GM12878 (cell line): ENCODE measurements around the gene MXRA7. TPM values are rescaled to one million over a fixed set of nuclear protein-coding genes. Genes with fewer than 3 reads are reported as not detected.
A peak's percentile ranks its signal among the peaks of the same experiment; 100 is the strongest.

Experiments
- ATAC-seq: fragments of 200-7000 bp; cut with Tn5 transposase; 3 replicates; pipeline ENCODE4 v1.9.1; 2020; ENCODE audit warnings: mild to moderate bottlenecking, moderate library complexity
- BruUV-seq: library from RNA; stranded (reverse); fragments of 400-500 nt; replicated peaks from 2 replicates; lab custom pipeline; 2021; lab: Mats Ljungman, UMichigan
- CTCF ChIA-PET: fragments of 300-600 bp; sonication (Branson Sonifier 250); formaldehyde crosslinking; extraction: SDS; loops from one replicate; lab custom pipeline; 2021; ENCODE audit warnings: inconsistent platforms; lab: Yijun Ruan, JAX
- POLR2A ChIA-PET: fragments of 350-600 bp; formaldehyde crosslinking; extraction: SDS; loops from one replicate; lab custom pipeline; 2021; ENCODE audit warnings: inconsistent platforms; lab: Charles Lee
- RAD21 ChIA-PET: fragments of 300-600 bp; sonication (Branson Sonifier 250); formaldehyde crosslinking; loops from one replicate; lab custom pipeline; 2023; ENCODE audit warnings: antibody characterized with exemption; ENCODE audit not compliant: unreplicated experiment; lab: Charles Lee
- SMC1A ChIA-PET: fragments of 300-600 bp; sonication (Branson Sonifier 250); formaldehyde crosslinking; loops from one replicate; lab custom pipeline; 2023; ENCODE audit not compliant: unreplicated experiment, uncharacterized antibody; lab: Charles Lee
- DNase-seq: peaks from one replicate; pipeline ENCODE4 v3.0.0-alpha.2; 2011; ENCODE audit warnings: low read depth, low spot score
- FAIRE-seq: peaks from 3 replicates; lab custom pipeline; 2011; peaks lifted over from hg19 to GRCh38; lab: Jason Lieb, UNC
- H2AFZ ChIP-seq: 2 replicates; pipeline ENCODE4 v1.6.0; 2011; ENCODE audit warnings: low read depth, low read length, control low read depth; ENCODE audit not compliant: control insufficient read depth
- H3K27ac ChIP-seq: 2 replicates; pipeline ENCODE4 v1.5.1; 2011; ENCODE audit warnings: control low read depth; ENCODE audit not compliant: control insufficient read depth, insufficient read depth
- H3K27me3 ChIP-seq, 2 experiments: replicated peaks in 1 of 2; 2 replicates each; pipeline versions ENCODE4 v1.6.0 to v1.6.1; 2011; ENCODE audit warnings: low read length in 1 of 2; ENCODE audit not compliant: control insufficient read depth in 2 of 2, insufficient read depth in 2 of 2
- H3K36me3 ChIP-seq, 2 experiments: 2 replicates each; pipeline ENCODE4 v1.5.1; 2011; ENCODE audit warnings: low read length in 1 of 2; ENCODE audit not compliant: control insufficient read depth in 2 of 2, insufficient read depth in 2 of 2
- H3K4me1 ChIP-seq: 2 replicates; pipeline ENCODE4 v1.6.1; 2011; ENCODE audit warnings: mild to moderate bottlenecking, low read length, moderate library complexity, mixed read lengths; ENCODE audit not compliant: control insufficient read depth, insufficient read depth
- H3K4me2 ChIP-seq: 2 replicates; pipeline ENCODE4 v1.6.0; 2011; ENCODE audit warnings: control low read depth; ENCODE audit not compliant: control insufficient read depth, insufficient read depth
- H3K4me3 ChIP-seq: fragments of 200-600 bp; sonication (generic); 2 replicates; pipeline ENCODE4 v1.5.1; 2016
- H3K79me2 ChIP-seq: 2 replicates; pipeline ENCODE4 v1.6.0; 2011; ENCODE audit warnings: low read length; ENCODE audit not compliant: control insufficient read depth, insufficient read depth
- H3K9ac ChIP-seq: 2 replicates; pipeline ENCODE4 v1.8.0; 2011; ENCODE audit warnings: low read length, control low read depth, mixed read lengths; ENCODE audit not compliant: control insufficient read depth, insufficient read depth
- H3K9me3 ChIP-seq: replicated peaks from 3 replicates; pipeline ENCODE4 v1.5.1; 2011; ENCODE audit warnings: mild to moderate bottlenecking, low read length; ENCODE audit not compliant: control insufficient read depth, insufficient read depth
- H4K20me1 ChIP-seq: 2 replicates; pipeline ENCODE4 v1.6.0; 2011; ENCODE audit not compliant: control insufficient read depth, insufficient read depth
- CEBPB ChIP-seq, 2 experiments: fragments of 150-350 bp in 1 of 2; IDR thresholded peaks; 2 replicates each; pipeline ENCODE4 v1.6.1; 2012 to 2014; ENCODE audit warnings: low read depth in 2 of 2, low read length in 2 of 2, borderline replicate concordance in 1 of 2, inconsistent platforms in 1 of 2
- EED ChIP-seq: sonication (generic); IDR thresholded peaks from 2 replicates; pipeline ENCODE4 v1.6.1; 2016; ENCODE audit warnings: antibody characterized with exemption, low read depth
- IKZF2 ChIP-seq, 2 experiments: fragments of 450-650 bp; IDR thresholded peaks; 2 replicates each; pipeline ENCODE4 v1.6.1; 2017; ENCODE audit warnings: mild to moderate bottlenecking in 2 of 2, moderate library complexity in 2 of 2
- IRF4 ChIP-seq: IDR thresholded peaks from 2 replicates; pipeline ENCODE4 v1.6.1; 2011; ENCODE audit warnings: low read depth, low read length
- JUNB ChIP-seq: IDR thresholded peaks from 2 replicates; pipeline ENCODE4 v1.6.1; 2016; ENCODE audit warnings: antibody characterized with exemption, mild to moderate bottlenecking
- PKNOX1 ChIP-seq: fragments of 450-650 bp; IDR thresholded peaks from 2 replicates; pipeline ENCODE4 v1.6.1; 2016; ENCODE audit warnings: mild to moderate bottlenecking
- PML ChIP-seq: IDR thresholded peaks from 2 replicates; pipeline ENCODE4 v1.6.1; 2012; ENCODE audit warnings: low read length, inconsistent platforms
- RAD21 ChIP-seq: IDR thresholded peaks from 2 replicates; pipeline ENCODE4 v1.6.1; 2011; ENCODE audit warnings: mild to moderate bottlenecking, low read depth, low read length, moderate library complexity; ENCODE audit not compliant: insufficient read depth
- RELB ChIP-seq: fragments of 450-650 bp; IDR thresholded peaks from 2 replicates; pipeline ENCODE4 v1.6.1; 2017; ENCODE audit warnings: low read depth, mild to moderate bottlenecking, moderate library complexity
- RUNX3 ChIP-seq: IDR thresholded peaks from 2 replicates; pipeline ENCODE4 v1.6.1; 2012; ENCODE audit warnings: low read length, inconsistent platforms
- SIX5 ChIP-seq: IDR thresholded peaks from 2 replicates; pipeline ENCODE4 v1.6.1; 2011; ENCODE audit warnings: mild to moderate bottlenecking, low read depth, low read length, moderate library complexity; ENCODE audit not compliant: severe bottlenecking
- SP1 ChIP-seq: IDR thresholded peaks from one replicate; pipeline ENCODE4 v1.6.1; 2011; ENCODE audit warnings: low read depth, low read length
- TARDBP ChIP-seq: IDR thresholded peaks from 2 replicates; pipeline ENCODE4 v1.6.1; 2016; ENCODE audit warnings: borderline replicate concordance
- TCF12 ChIP-seq: IDR thresholded peaks from 2 replicates; pipeline ENCODE4 v1.6.1; 2011; ENCODE audit warnings: low read depth, mild to moderate bottlenecking, low read length
- TCF3 ChIP-seq: IDR thresholded peaks from 2 replicates; pipeline ENCODE4 v1.6.1; 2012; ENCODE audit warnings: low read depth, mild to moderate bottlenecking, low read length, borderline replicate concordance; ENCODE audit not compliant: insufficient read depth
- WRNIP1 ChIP-seq: IDR thresholded peaks from 2 replicates; pipeline ENCODE4 v1.6.1; 2011; ENCODE audit warnings: low read depth, low read length, improper control_type of control experiment, borderline replicate concordance
- YBX1 ChIP-seq: fragments of 450-650 bp; IDR thresholded peaks from 2 replicates; pipeline ENCODE4 v1.6.1; 2016; ENCODE audit warnings: antibody characterized with exemption
- ZNF217 ChIP-seq: fragments of 450-650 bp; IDR thresholded peaks from 2 replicates; pipeline ENCODE4 v1.6.1; 2017; ENCODE audit warnings: antibody characterized with exemption, mild to moderate bottlenecking
- WGBS: methylation state at CpG from one replicate; pipeline ENCODE4 v1.1.6; 2016; ENCODE audit warnings: low lambda C conversion rate; ENCODE audit not compliant: insufficient replicate concordance, insufficient coverage; ENCODE audit errors: missing lambda C conversion rate; 5-methylcytosine and 5-hydroxymethylcytosine counted together
- in situ Hi-C: fragments of 300-500 bp; cut with MboI; formaldehyde crosslinking; loops from 9 replicates; pipeline ENCODE4 v1.14.3; 2018; ENCODE audit warnings: mixed read lengths
- intact Hi-C: fragments of 100-400 bp; cut with micrococcal nuclease; formaldehyde crosslinking; loops from one replicate; pipeline ENCODE4 v1.14.2; 2022; ENCODE audit not compliant: unreplicated experiment
- polyA plus RNA-seq, 11 experiments: library from polyadenylated mRNA; depleted of rRNA in 4 of 11; unstranded in 6 of 11; stranded (reverse) in 5 of 11; fragments of >200 nt; fragmentation: Nextera tagmentation in 4 of 11; fragmentation: Illumina TruSeq in 1 of 11; extraction: Ambion mirVana in 4 of 11; extraction: Trizol in 1 of 11; gene quantifications; 1 replicate in 1 of 11; 2 replicates in 10 of 11; pipeline versions ENCODE4 v1.2.1 to v1.2.3, GENCODE V29; 2011 to 2016; ENCODE audit warnings: inconsistent platforms in 2 of 11, missing spikeins in 2 of 11, low read depth in 1 of 11
- total RNA-seq, 4 experiments: library from RNA; depleted of rRNA in 3 of 4; stranded (reverse); fragments of >200 nt in 3 of 4; fragmentation: Illumina TruSeq in 1 of 4; extraction: Trizol in 1 of 4; gene quantifications; 2 replicates each; pipeline versions ENCODE4 v1.2.1 to v1.2.3, GENCODE V29; 2013 to 2021

MXRA7 gene
- total and polyA plus RNA-seq, 10 of the 15 experiments (the other 5 are each of a cell fraction or from before 2014, with no cell fraction given), result 0.03 to 2.0 (median 0.33) TPM

GRCh38 chr17:76697702-76698465 is 12.9 kb downstream of the MXRA7 start (continued):
- TF ChIP-seq PKNOX1, result no peak
- TF ChIP-seq, all 136 proteins: peak for 0

GRCh38 chr17:76696763-76697701 is 13.7 kb downstream of the MXRA7 start:
- H3K27ac ChIP-seq, result no peak overlapping the region
- no peaks in the 10 kb centered on the region for H3K79me2 ChIP-seq
- H3K4me1 ChIP-seq, result peaks cover 22% of the 10 kb centered on the region
- H3K36me3 ChIP-seq, result no peaks in the 10 kb centered on the region
- no peak overlapping the region for H3K4me3 ChIP-seq
- intact Hi-C loops, result loop anchor here (10.0 kb wide), 1 partner anchor 132 kb away; a partner anchor contains a TSS
- peak; percentile 78 for FAIRE-seq
- peak; percentile 40 for DNase-seq
- WGBS, result 26% methylated on average over 25 of the region's 25 CpGs
- in situ Hi-C loops, result no loop called here
- peak overlapping the region; percentile 59; the same call in 1 of the 2 replicates for H2AFZ ChIP-seq
- ATAC-seq, result peak; percentile 92
- no peaks in the 10 kb centered on the region for H4K20me1 ChIP-seq
- POLR2A ChIA-PET, result interaction anchor here (0.6 to 0.8 kb wide), 2 partner anchors 138 to 580 kb away, joined by 3 read pairs; no protein-coding TSS in a partner anchor
- peak overlapping the region; percentile 4; the same call in 1 of the 2 replicates for H3K4me2 ChIP-seq
- CTCF ChIA-PET, result interaction anchor here (1.0 to 2.4 kb wide), 5 partner anchors 15 to 174 kb away, joined by 3 to 12 read pairs (median 4); no protein-coding TSS in a partner anchor
- SMC1A ChIA-PET, result interaction anchor here (0.6 to 1.8 kb wide), 4 partner anchors 15 to 79 kb away, joined by 3 to 9 read pairs (median 5); no protein-coding TSS in a partner anchor
- no TSS peak for BruUV-seq
- RAD21 ChIA-PET, result interaction anchor here (0.6 kb wide), 1 partner anchor 237 kb away, joined by 3 read pairs; no protein-coding TSS in a partner anchor
- no peaks in the 10 kb centered on the region for H3K9me3 ChIP-seq
- no peak overlapping the region for H3K9ac ChIP-seq
- H3K27me3 ChIP-seq, result no peaks in the 10 kb centered on the region; a peak in 1 of 4 replicates
- TF ChIP-seq SIX5 (no peak), CEBPB (IDR thresholded peaks at IDR 0.05; ENCODE audit: borderline replicate concordance in 1 of 2, low read depth in 2 of 2, low read length in 2 of 2) (no peak), JUNB (peak; percentile 26; the same call in 1 of the 2 replicates), PML (no peak), TCF3 (0 out of 2 replicates have a peak, but pooled peaks have one; percentile 60), RUNX3 (0 out of 2 replicates have a peak, but pooled peaks have one; percentile 9), EED (peak; percentile 53), WRNIP1 (no peak), SP1 (no peak), YBX1 (no peak), ZNF217 (no peak), TCF12 (peak; percentile 85; the same call in 1 of the 2 replicates), IRF4 (0 out of 2 replicates have a peak, but pooled peaks have one; percentile 18), IKZF2 (IDR thresholded peaks at IDR 0.05) (peak; percentile 42 to 43; a peak in 2 of 4 replicates), RELB (no peak), TARDBP (no peak), RAD21 (no peak)
